Endothelial cell of hepatic sinusoid (primary cell): ENCODE results near the gene RIMOC1.

Experiments used
- in situ Hi-C: cut with HindIII; loops from 2 replicates; pipeline ENCODE4 v1.10.0; 2017; ENCODE audit warnings: low sequenced_read_pairs

RIMOC1 gene

GRCh38 chr5:41903892-41904799, at the start of gene RIMOC1:
Gene RIMOC1, plus strand, starts transcription at chr5:41904344. Its CDS starts 24 bp downstream, at chr5:41904368.
- in situ Hi-C loops: no loop called here

- in situ Hi-C loops: no loop called here
Observed at GRCh38 chr5:41856644-41857491, 47.3 kb upstream of the RIMOC1 start.

- in situ Hi-C loops: no loop called here
Observed at GRCh38 chr5:41857989-41858388, 46.2 kb upstream of the RIMOC1 start.

- in situ Hi-C loops: no loop called here
Observed at GRCh38 chr5:41858890-41859289, 45.3 kb upstream of the RIMOC1 start.

- in situ Hi-C loops: loop anchor here (10.0 kb wide), 1 partner anchor 201 kb away; no protein-coding TSS in a partner anchor
Observed at GRCh38 chr5:41863871-41864486, 40.2 kb upstream of the RIMOC1 start.

GRCh38 chr5:41869151-41869723, 34.9 kb upstream of the RIMOC1 start:
- in situ Hi-C loops: loop anchor here (10.0 kb wide), 1 partner anchor 196 kb away; no protein-coding TSS in a partner anchor

GRCh38 chr5:41869724-41870626, 34.2 kb upstream of the RIMOC1 start, which contains the start of gene OXCT1:
Gene OXCT1, minus strand, starts transcription at chr5:41870425. Its CDS starts 67 bp downstream, at chr5:41870358.
- in situ Hi-C loops: loop anchor here (10.0 kb wide), 1 partner anchor 195 kb away; no protein-coding TSS in a partner anchor

- in situ Hi-C loops: no loop called here
Observed at GRCh38 chr5:41870627-41871048, 33.5 kb upstream of the RIMOC1 start.

- in situ Hi-C loops: no loop called here
Observed at GRCh38 chr5:41871852-41872251, 32.3 kb upstream of the RIMOC1 start.

GRCh38 chr5:41874512-41875060, 29.6 kb upstream of the RIMOC1 start:
- in situ Hi-C loops: no loop called here

- in situ Hi-C loops: no loop called here
Observed at GRCh38 chr5:41875121-41875520, 29.0 kb upstream of the RIMOC1 start.

- in situ Hi-C loops: no loop called here
Observed at GRCh38 chr5:41876678-41877077, 27.5 kb upstream of the RIMOC1 start.

GRCh38 chr5:41877408-41877807, 26.7 kb upstream of the RIMOC1 start:
- in situ Hi-C loops: no loop called here

- in situ Hi-C loops: no loop called here
Observed at GRCh38 chr5:41878173-41878572, 26.0 kb upstream of the RIMOC1 start.

- in situ Hi-C loops: no loop called here
Observed at GRCh38 chr5:41878643-41879478, 25.3 kb upstream of the RIMOC1 start.

- in situ Hi-C loops: no loop called here
Observed at GRCh38 chr5:41882765-41883164, 21.4 kb upstream of the RIMOC1 start.

GRCh38 chr5:41883243-41883642, 20.9 kb upstream of the RIMOC1 start:
- in situ Hi-C loops: no loop called here

GRCh38 chr5:41883936-41884335, 20.2 kb upstream of the RIMOC1 start:
- in situ Hi-C loops: no loop called here
